Measurements from ENCODE around the gene FIBP. TPM values are rescaled to one million over a fixed set of nuclear protein-coding genes. Genes with fewer than 3 reads are reported as not detected.
A peak's percentile ranks its signal among the peaks of the same experiment; 100 is the strongest.

FIBP gene
- total and polyA plus RNA-seq, 2 donors (not counting 3 experiments of a cell fraction or from before 2014, with no cell fraction given): 105 to 162 TPM

DNA sequence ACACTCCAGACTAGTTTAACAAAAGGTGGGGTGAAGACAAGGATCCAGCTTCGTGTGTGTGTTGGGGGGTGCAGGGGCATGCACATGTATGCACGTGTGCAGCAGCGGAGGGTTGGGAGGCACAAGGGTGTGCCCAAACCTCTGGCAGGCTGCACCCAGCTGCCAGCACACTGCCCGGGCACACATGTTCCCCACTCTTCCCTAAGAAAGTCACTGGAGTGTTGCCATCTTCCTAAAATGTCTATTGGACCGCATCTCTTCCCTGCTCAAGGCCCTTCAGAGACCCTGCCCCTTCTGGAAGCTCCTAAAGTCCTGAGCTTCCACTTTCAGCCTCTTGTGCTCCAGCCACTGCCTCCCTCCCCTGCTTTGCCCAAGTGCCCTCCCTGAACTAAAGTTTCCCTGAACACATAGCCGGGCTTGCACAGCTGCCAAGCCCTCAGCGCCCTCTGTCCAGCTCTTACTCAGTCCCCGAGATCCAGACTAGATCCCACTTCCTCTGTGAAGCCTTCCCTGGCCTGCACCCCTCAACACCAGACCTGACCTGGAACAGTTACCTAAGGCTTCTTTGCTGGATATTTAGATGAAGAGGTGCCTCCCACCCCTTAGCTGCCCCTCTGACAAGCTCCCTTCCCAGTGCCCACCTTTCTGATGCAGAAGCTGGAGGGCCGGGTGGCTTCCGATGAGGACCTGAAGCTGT, 36.3 kb downstream of the FIBP start:
- H3K4me2 ChIP-seq (ENCODE audit: insufficient read depth, low read length): no peak overlapping the region
- no peak overlapping the region for H3K27ac ChIP-seq (ENCODE audit: insufficient read depth, low read depth, low read length)
- no peak overlapping the region for H3K9ac ChIP-seq (replicated peaks; ENCODE audit: extremely low read depth, insufficient read depth, low read length)
- peaks cover 9% of the 10 kb centered on the region for H4K20me1 ChIP-seq (replicated peaks; ENCODE audit: control insufficient read depth, extremely low read depth, insufficient read depth, low read length)
- H3K4me1 ChIP-seq (ENCODE audit: control insufficient read depth, extremely low read depth, insufficient read depth, low read length): peaks cover 15% of the 10 kb centered on the region
- peaks cover 36 to 44% of the 10 kb centered on the region in 2 experiments for H3K36me3 ChIP-seq (ENCODE audit: control insufficient read depth in 2 of 2, extremely low read depth in 1 of 2, insufficient read depth in 2 of 2, low read length in 2 of 2)
- FAIRE-seq (no peak), DNase-seq (ENCODE audit: low read depth, low spot score) (no peak)
- intact Hi-C loops (cut with micrococcal nuclease): no loop called here
- H3K27me3 ChIP-seq (ENCODE audit: control insufficient read depth in 2 of 2, insufficient read depth in 2 of 2, low read length in 2 of 2): no peaks in the 10 kb centered on the region
- no peaks in the 10 kb centered on the region for H3K9me1 ChIP-seq (replicated peaks; ENCODE audit: control insufficient read depth, extremely low read depth, insufficient read depth, low read length)
- H2AFZ ChIP-seq (ENCODE audit: low read depth, low read length): no peak overlapping the region
- ChIA-PET POLR2A (interaction anchor here (1.0 to 1.2 kb wide), 2 partner anchors 8 to 38 kb away, joined by 3 read pairs; no protein-coding TSS in a partner anchor), CTCF (interaction anchor here (0.8 to 3.7 kb wide), 8 partner anchors 8 to 137 kb away, joined by 3 to 18 read pairs (median 4); partner anchors contain the start of genes FIBP and MUS81)
- H3K4me3 ChIP-seq (replicated peaks in 1 of 3; ENCODE audit: insufficient read depth in 1 of 3, low read depth in 1 of 3, low read length in 3 of 3): no peak overlapping the region
- TF ChIP-seq, protein P1, sequence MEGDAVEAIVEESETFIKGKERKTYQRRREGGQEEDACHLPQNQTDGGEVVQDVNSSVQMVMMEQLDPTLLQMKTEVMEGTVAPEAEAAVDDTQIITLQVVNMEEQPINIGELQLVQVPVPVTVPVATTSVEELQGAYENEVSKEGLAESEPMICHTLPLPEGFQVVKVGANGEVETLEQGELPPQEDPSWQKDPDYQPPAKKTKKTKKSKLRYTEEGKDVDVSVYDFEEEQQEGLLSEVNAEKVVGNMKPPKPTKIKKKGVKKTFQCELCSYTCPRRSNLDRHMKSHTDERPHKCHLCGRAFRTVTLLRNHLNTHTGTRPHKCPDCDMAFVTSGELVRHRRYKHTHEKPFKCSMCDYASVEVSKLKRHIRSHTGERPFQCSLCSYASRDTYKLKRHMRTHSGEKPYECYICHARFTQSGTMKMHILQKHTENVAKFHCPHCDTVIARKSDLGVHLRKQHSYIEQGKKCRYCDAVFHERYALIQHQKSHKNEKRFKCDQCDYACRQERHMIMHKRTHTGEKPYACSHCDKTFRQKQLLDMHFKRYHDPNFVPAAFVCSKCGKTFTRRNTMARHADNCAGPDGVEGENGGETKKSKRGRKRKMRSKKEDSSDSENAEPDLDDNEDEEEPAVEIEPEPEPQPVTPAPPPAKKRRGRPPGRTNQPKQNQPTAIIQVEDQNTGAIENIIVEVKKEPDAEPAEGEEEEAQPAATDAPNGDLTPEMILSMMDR (IDR thresholded peaks at IDR 0.05; ENCODE audit: extremely low read depth in 1 of 2, insufficient read depth in 1 of 2, low read depth in 1 of 2, low read length in 2 of 2): no peak
- TF ChIP-seq, protein P2, sequence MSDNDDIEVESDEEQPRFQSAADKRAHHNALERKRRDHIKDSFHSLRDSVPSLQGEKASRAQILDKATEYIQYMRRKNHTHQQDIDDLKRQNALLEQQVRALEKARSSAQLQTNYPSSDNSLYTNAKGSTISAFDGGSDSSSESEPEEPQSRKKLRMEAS (IDR thresholded peaks at IDR 0.05; ENCODE audit: insufficient read depth, insufficient read length): no peak
- no peak for TF ChIP-seq MYC (IDR thresholded peaks at IDR 0.05; ENCODE audit: low read depth, low read length)
- peak; percentile 45 for TF ChIP-seq POLR2AphosphoS5 (IDR thresholded peaks at IDR 0.05; ENCODE audit: insufficient read depth, low read depth, low read length)
- TF ChIP-seq POLR2A (IDR thresholded peaks at IDR 0.05; ENCODE audit: low read depth, low read length): peak; percentile 52
- no peak for TF ChIP-seq FOS (IDR thresholded peaks at IDR 0.05; ENCODE audit: borderline replicate concordance, insufficient read depth, low read length)
- no TSS peak for BruUV-seq (replicated peaks)
- H3K79me2 ChIP-seq (ENCODE audit: control insufficient read depth, insufficient read depth, low read length): peaks cover 39% of the 10 kb centered on the region
- dilution Hi-C loops (cut with MboI; ENCODE audit: extremely low pct_ligation_motif_present, low sequenced_read_pairs): no loop called here
- H3K9me3 ChIP-seq (replicated peaks; ENCODE audit: control insufficient read depth, insufficient read depth, low read length): no peaks in the 10 kb centered on the region
